ENCODE measurements around the gene CPEB2.

DNA sequence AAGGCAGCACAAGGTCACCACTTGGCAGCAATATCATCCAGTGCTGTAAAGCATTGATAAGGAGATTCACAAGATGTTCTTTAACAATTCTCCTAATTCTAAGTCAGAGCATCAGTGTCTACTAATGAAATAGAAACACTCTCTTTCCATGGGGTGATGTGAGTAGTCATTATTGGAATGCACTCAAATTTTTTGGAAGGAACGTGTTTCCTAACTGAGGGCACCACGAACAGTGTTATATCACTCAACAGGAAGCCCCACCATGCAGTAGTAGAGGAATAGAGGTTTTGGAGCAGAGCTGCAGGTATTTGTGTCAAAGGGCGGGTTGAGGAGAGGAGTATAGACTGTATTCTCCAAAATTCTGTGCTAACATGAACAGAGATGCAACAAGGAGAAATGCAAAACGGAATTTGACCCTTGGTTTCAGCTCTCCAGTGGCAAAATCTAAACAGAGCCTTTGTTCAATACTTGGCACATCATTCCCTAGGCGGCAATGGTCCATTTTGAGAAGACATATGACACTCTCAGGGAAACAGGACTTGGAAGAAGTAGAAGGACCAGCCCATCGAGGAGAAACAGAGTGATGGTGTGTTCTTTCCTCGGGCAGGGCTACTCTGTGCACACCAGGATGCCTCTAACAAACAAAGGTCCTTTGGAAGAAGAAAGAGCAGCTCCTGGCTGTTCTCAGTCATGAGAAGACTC lies 98.9 kb downstream of the CPEB2 start:
- TF ChIP-seq POLR2AphosphoS5 (IDR thresholded peaks at IDR 0.05; ENCODE audit: low read depth, low read length) (no peak), TAF1 (IDR thresholded peaks at IDR 0.05; ENCODE audit: borderline replicate concordance, low read depth, low read length) (no peak)

All from GM12892 (cell line).